Chondrocyte (in vitro differentiated cells): ENCODE measurements around the gene ARMH1. TPM values are rescaled to one million over a fixed set of nuclear protein-coding genes. Genes with fewer than 3 reads are reported as not detected.
"Not testable (repeated sequence)": the region's sequence is repeated elsewhere in the genome, so short reads cannot be mapped to it uniquely, and the experiment has no call there.

Experiments
- DNase-seq: peaks from one replicate; pipeline ENCODE4 v3.0.0; 2021; ENCODE audit warnings: mixed read lengths, low spot score
- H3K27ac Mint-ChIP-seq: one replicate; pipeline ENCODE4 v1.8.0; 2021; ENCODE audit warnings: mild to moderate bottlenecking, moderate library complexity, mixed read lengths; ENCODE audit not compliant: unreplicated experiment
- H3K27me3 Mint-ChIP-seq: 2 replicates; pipeline ENCODE4 v1.8.0; 2021; ENCODE audit warnings: low read depth, mixed read lengths
- H3K36me3 Mint-ChIP-seq: 2 replicates; pipeline ENCODE4 v1.8.0; 2021; ENCODE audit warnings: low read depth, mixed read lengths
- H3K4me1 Mint-ChIP-seq: 2 replicates; pipeline ENCODE4 v1.8.0; 2021; ENCODE audit warnings: low read depth, mild to moderate bottlenecking, mixed read lengths
- H3K4me3 Mint-ChIP-seq: one replicate; pipeline ENCODE4 v1.8.0; 2021; ENCODE audit warnings: mild to moderate bottlenecking, moderate library complexity, mixed read lengths; ENCODE audit not compliant: unreplicated experiment
- H3K9me3 Mint-ChIP-seq: 2 replicates; pipeline ENCODE4 v1.8.0; 2021; ENCODE audit warnings: low read depth, mixed read lengths
- CTCF ChIP-seq: fragments of 200-600 bp; sonication (generic); IDR thresholded peaks from 2 replicates; pipeline ENCODE4 v1.5.0; 2021; ENCODE audit warnings: antibody characterized with exemption, mild to moderate bottlenecking, moderate library complexity
- total RNA-seq: library from RNA; stranded (reverse); gene quantifications from 3 replicates; pipeline ENCODE4 v1.2.1, GENCODE V29; 2021

ARMH1 gene
- total RNA-seq, 1 donor from 2014 or later, result 1.3 TPM

DNA sequence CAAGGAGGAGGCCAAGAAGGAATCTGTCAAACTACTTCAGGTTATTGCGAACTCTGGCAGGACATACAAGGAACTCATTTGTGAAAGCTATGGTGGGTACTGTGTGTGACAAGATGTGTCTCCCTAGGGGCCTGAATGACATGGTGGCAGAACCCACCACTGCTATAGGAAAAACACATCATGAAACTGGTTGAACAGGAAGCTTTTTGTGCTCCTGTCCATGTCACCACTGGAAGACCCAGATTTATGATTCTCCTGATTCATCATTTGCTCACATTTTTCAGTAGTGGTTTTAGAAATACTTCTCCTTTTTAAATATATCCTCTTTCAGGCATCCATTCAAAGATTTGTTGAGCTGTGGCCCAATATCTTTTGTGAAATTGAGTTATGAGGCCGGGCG, 23.6 kb downstream of the ARMH1 start:
- Mint-ChIP-seq H3K36me3 (no peaks in the 10 kb centered on the region), H3K4me1 (no peaks in the 10 kb centered on the region), H3K4me3 (no peak overlapping the region), H3K27me3 (no peaks in the 10 kb centered on the region), H3K27ac (no peak overlapping the region), H3K9me3 (no peaks in the 10 kb centered on the region)
- DNase-seq, result no peak
- no peak for TF ChIP-seq CTCF

DNA sequence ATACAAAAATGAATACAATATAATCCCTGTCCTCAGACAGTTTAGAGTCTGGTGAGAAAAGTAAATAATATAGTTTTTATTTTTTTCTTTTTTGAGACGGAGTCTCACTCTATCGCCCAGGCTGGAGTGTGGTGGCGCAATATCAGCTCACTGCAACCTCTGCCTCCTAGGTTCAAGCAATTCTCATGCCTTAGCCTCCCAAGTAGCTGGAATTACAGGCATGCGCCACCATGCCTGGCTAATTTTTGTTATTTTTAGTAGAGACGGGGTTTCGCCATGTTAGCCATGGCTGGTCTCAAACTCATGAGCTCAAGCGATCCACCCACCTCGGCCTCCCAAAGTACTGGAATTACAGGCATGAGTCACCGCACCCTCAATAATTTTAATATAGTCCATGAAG, 24.9 kb downstream of the ARMH1 start:
- H3K36me3 Mint-ChIP-seq, H3K27me3 Mint-ChIP-seq, H3K4me3 Mint-ChIP-seq, H3K9me3 Mint-ChIP-seq, H3K27ac Mint-ChIP-seq, DNase-seq, H3K4me1 Mint-ChIP-seq: not testable (repeated sequence)

DNA sequence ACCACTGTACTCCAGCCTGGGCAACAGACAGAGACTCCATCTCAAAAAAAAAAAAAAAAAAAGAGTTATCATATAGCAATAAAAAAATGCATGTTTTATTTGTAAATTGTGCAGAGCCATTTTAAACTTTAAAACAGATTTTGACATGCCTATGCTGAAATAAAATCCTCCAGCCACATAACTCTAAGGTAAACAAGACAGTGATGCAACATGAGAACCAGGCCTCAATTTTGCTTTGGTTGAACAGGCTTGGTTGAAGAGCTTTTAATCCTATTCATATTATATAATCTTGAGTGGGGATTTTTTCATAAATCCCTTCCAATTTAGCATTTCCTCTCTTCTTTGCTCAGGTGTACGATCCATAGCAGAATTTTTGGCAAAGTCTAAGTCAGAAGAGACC, 26.1 kb downstream of the ARMH1 start:
- DNase-seq, result no peak
- no peak overlapping the region for H3K4me3 Mint-ChIP-seq
- H3K9me3 Mint-ChIP-seq, result no peaks in the 10 kb centered on the region
- H3K4me1 Mint-ChIP-seq, result no peaks in the 10 kb centered on the region
- no peaks in the 10 kb centered on the region for H3K36me3 Mint-ChIP-seq
- no peak for TF ChIP-seq CTCF
- H3K27me3 Mint-ChIP-seq, result no peaks in the 10 kb centered on the region
- H3K27ac Mint-ChIP-seq, result no peak overlapping the region

DNA sequence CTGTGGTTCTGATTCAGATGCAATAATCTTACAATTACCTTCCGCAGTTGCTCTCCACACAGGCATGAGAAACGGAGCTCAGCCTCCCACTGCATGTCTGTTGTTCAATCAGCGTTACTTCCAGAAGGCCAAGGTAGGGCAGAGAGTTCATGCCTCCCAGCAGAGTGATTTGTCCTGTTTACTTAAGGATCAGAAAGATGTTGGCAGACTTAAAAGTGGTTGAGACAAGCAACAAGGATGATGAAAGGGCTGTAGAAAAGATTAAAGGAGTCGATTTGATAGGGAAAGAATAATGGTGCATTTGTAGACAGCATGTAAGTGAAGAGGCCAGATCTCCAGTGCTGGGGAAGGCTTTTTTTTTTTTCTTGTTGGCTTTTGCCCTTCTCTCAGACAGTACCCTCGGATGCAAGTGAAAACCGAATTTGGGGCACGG, 26.6 kb downstream of the ARMH1 start:
- no peak for DNase-seq
- no peak overlapping the region for H3K4me3 Mint-ChIP-seq
- H3K27me3 Mint-ChIP-seq, result no peaks in the 10 kb centered on the region
- no peaks in the 10 kb centered on the region for H3K36me3 Mint-ChIP-seq
- no peak overlapping the region for H3K27ac Mint-ChIP-seq
- no peaks in the 10 kb centered on the region for H3K4me1 Mint-ChIP-seq
- TF ChIP-seq CTCF, result no peak
- no peaks in the 10 kb centered on the region for H3K9me3 Mint-ChIP-seq

DNA sequence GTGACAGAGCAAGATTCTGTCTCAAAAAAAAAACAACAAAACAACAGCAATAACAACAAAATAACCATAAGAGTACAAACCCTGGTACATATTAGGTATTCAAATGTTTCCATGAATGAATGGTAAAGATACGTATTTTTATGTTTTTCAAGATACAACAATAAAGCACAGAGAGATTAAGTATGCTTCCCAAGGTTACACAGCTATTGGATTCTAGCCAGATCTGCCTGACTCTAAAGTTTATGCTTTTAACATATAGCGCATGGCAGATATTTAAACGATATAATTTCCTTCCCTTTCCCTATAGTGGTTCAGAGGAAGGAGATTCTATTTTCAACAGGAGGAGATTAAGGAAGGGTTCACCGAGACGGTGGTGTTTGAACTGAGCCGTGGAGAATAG, 31.0 kb downstream of the ARMH1 start:
- no peak overlapping the region for H3K4me3 Mint-ChIP-seq
- H3K36me3 Mint-ChIP-seq, result no peaks in the 10 kb centered on the region
- DNase-seq, result no peak
- no peaks in the 10 kb centered on the region for H3K27me3 Mint-ChIP-seq
- peaks cover 14% of the 10 kb centered on the region for H3K4me1 Mint-ChIP-seq
- H3K27ac Mint-ChIP-seq, result no peak overlapping the region
- H3K9me3 Mint-ChIP-seq, result no peaks in the 10 kb centered on the region
- TF ChIP-seq CTCF, result no peak

- H3K36me3 Mint-ChIP-seq, result no peaks in the 10 kb centered on the region
- H3K4me1 Mint-ChIP-seq, result peaks cover 14% of the 10 kb centered on the region
- H3K27me3 Mint-ChIP-seq, result peaks cover 4% of the 10 kb centered on the region
- no peak overlapping the region for H3K4me3 Mint-ChIP-seq
- TF ChIP-seq CTCF, result no peak
- no peaks in the 10 kb centered on the region for H3K9me3 Mint-ChIP-seq
- DNase-seq, result no peak
- no peak overlapping the region for H3K27ac Mint-ChIP-seq
These were observed 31.4 kb downstream of the ARMH1 start for GRCh38 chr1:44705938-44706337.
